Ishikawa (cell line): ENCODE measurements around the gene KCNJ15.

Experiments used
- CEBPB ChIP-seq: IDR thresholded peaks from 2 replicates; pipeline ENCODE4 v1.6.1; 2012
- CREB1 ChIP-seq: IDR thresholded peaks from 2 replicates; pipeline ENCODE4 v1.6.1; 2012; ENCODE audit warnings: low read depth
- EGR1 ChIP-seq: IDR thresholded peaks from 2 replicates; pipeline ENCODE4 v1.6.1; 2012
- EP300 ChIP-seq: IDR thresholded peaks from 2 replicates; pipeline ENCODE4 v1.6.1; 2012; ENCODE audit warnings: borderline replicate concordance
- FOXM1 ChIP-seq: IDR thresholded peaks from 2 replicates; pipeline ENCODE4 v1.6.1; 2012; ENCODE audit warnings: low read depth, borderline replicate concordance
- MAX ChIP-seq: IDR thresholded peaks from 2 replicates; pipeline ENCODE4 v1.6.1; 2012
- NFIC ChIP-seq: IDR thresholded peaks from 2 replicates; pipeline ENCODE4 v1.6.1; 2012
- RAD21 ChIP-seq: IDR thresholded peaks from 2 replicates; pipeline ENCODE4 v1.6.1; 2012; ENCODE audit warnings: low read depth
- REST ChIP-seq: IDR thresholded peaks from 2 replicates; pipeline ENCODE4 v1.6.1; 2012; ENCODE audit warnings: low read depth, mild to moderate bottlenecking
- TAF1 ChIP-seq: IDR thresholded peaks from 2 replicates; pipeline ENCODE4 v1.6.1; 2012; ENCODE audit warnings: low read depth, mild to moderate bottlenecking
- TCF12 ChIP-seq: IDR thresholded peaks from 2 replicates; pipeline ENCODE4 v1.6.1; 2012; ENCODE audit warnings: low read depth
- TEAD4 ChIP-seq: IDR thresholded peaks from 2 replicates; pipeline ENCODE4 v1.6.1; 2012
- USF1 ChIP-seq: IDR thresholded peaks from 2 replicates; pipeline ENCODE4 v1.6.1; 2012
- YY1 ChIP-seq: IDR thresholded peaks from 2 replicates; pipeline ENCODE4 v1.6.1; 2012; ENCODE audit warnings: low read depth
- ZBTB7A ChIP-seq: IDR thresholded peaks from 2 replicates; pipeline ENCODE4 v1.6.1; 2012; ENCODE audit warnings: low read depth

Gene KCNJ15

GRCh38 chr21:38244407-38244787 lies 12.4 kb upstream of the KCNJ15 start:
- no peak for TF ChIP-seq TCF12
- TF ChIP-seq REST, result no peak

GRCh38 chr21:38244885-38245869 lies 11.6 kb upstream of the KCNJ15 start:
- TF ChIP-seq RAD21 (no peak), USF1 (no peak), REST (no peak), CEBPB (no peak), EP300 (no peak), MAX (no peak), CREB1 (no peak), EGR1 (no peak), YY1 (no peak), TEAD4 (no peak), NFIC (no peak), FOXM1 (no peak), TAF1 (no peak)

- TF ChIP-seq ZBTB7A, result no peak
- no peak for TF ChIP-seq RAD21
- no peak for TF ChIP-seq TCF12
- TF ChIP-seq TEAD4, result no peak
- TF ChIP-seq USF1, result no peak
Observed at GRCh38 chr21:38246511-38246910, 10.3 kb upstream of the KCNJ15 start.

GRCh38 chr21:38247738-38248510 lies 8.9 kb upstream of the KCNJ15 start:
- TF ChIP-seq REST (no peak), TCF12 (no peak), EP300 (no peak), YY1 (no peak), NFIC (no peak), TAF1 (no peak), RAD21 (no peak), TEAD4 (no peak), CEBPB (no peak), ZBTB7A (no peak)

GRCh38 chr21:38249256-38249655 lies 7.5 kb upstream of the KCNJ15 start:
- TF ChIP-seq TEAD4, result no peak
- no peak for TF ChIP-seq TAF1
- TF ChIP-seq NFIC, result no peak
- TF ChIP-seq RAD21, result no peak
- no peak for TF ChIP-seq REST
- no peak for TF ChIP-seq TCF12
- TF ChIP-seq USF1, result no peak
- TF ChIP-seq MAX, result no peak
- no peak for TF ChIP-seq FOXM1
- no peak for TF ChIP-seq CEBPB
- no peak for TF ChIP-seq ZBTB7A
